SKM-1 treated with dmso at 0.1 percent for 144 hours (cell line): ENCODE data around the gene AP2S1.
A peak's percentile ranks its signal among the peaks of the same experiment; 100 is the strongest.
"Not testable (repeated sequence)": the region's sequence is repeated elsewhere in the genome, so short reads cannot be mapped to it uniquely, and the experiment has no call there.

Experiments used
- DNase-seq: peaks from one replicate; lab custom pipeline; 2025; ENCODE audit not compliant: unreplicated experiment; lab: John Stamatoyannopoulos, UW

The AP2S1 gene

GRCh38 chr19:46868025-46868802 is 17.6 kb upstream of the AP2S1 start:
- DNase-seq, result no peak

DNA sequence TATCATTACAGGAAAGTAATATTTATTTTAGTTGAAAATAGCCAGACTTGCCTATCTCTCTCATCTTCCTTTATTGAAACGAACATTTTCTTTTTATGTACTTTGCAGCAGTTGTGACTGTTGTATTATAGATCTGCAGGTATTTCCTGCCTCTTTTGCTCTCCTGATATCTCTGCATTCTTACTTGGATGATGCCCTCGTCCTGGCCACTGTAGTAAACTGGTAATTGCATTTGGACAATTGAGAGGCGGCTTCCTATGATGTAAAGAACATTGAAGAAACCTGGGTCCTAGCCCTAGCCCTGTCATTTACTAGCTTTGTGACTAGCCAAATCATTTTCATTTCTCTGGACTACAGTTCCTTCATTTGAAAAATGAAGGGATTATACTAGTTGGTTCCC is 16.5 kb upstream of the AP2S1 start:
- no peak for DNase-seq

GRCh38 chr19:46866407-46867136 is 15.9 kb upstream of the AP2S1 start:
- DNase-seq, result no peak

GRCh38 chr19:46863818-46864629 is 13.4 kb upstream of the AP2S1 start:
- no peak for DNase-seq

GRCh38 chr19:46862974-46863632 is 12.5 kb upstream of the AP2S1 start:
- DNase-seq, result no peak

- DNase-seq, result no peak
Observed at GRCh38 chr19:46862503-46862834, 11.8 kb upstream of the AP2S1 start.

GRCh38 chr19:46861691-46862502 is 11.3 kb upstream of the AP2S1 start:
- DNase-seq, result no peak

GRCh38 chr19:46860846-46861690 is 10.4 kb upstream of the AP2S1 start, which contains the start of gene ARHGAP35:
Gene ARHGAP35 (plus strand): TSS chr19:46860997. CDS start chr19:46918676, 57,679 bp downstream.
- no peak for DNase-seq

DNA sequence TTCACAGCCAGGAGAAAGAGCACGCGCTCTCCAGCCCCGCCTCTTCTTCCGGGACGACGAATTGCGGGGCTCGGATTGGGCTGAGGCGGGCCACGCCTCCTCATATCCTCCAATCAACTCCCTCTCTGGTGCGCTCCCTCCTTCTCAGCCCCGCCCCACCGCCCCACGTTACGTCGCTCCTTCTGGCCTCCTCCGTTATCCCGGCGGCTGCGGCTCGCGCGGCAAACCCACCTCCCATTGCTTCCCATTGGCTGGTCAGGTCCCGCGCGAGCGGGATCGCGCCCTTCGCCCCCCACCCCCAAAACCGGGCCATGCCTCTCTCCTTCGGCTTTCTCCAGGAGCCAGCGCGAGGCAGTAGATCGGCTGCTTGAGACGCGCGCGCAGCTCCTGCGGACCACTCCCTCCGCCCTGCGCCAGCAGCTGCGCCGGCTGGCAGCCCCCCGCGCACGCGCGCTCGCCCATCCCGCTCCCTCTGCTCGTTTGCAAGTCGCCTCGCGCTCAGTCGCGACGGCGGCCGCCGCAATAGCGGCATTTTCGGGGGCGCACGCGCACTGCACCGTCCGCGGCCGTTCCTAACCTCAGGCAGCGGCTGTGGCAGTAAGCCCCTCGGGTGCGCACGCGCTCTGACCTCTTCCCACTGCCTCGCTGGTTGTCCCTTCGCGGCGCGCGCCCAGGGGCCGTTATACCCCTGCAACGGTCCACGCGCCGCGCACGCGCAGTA is 9.6 kb upstream of the AP2S1 start:
- DNase-seq, result peak; percentile 84

GRCh38 chr19:46859637-46860124 is 9.0 kb upstream of the AP2S1 start:
- no peak for DNase-seq

DNA sequence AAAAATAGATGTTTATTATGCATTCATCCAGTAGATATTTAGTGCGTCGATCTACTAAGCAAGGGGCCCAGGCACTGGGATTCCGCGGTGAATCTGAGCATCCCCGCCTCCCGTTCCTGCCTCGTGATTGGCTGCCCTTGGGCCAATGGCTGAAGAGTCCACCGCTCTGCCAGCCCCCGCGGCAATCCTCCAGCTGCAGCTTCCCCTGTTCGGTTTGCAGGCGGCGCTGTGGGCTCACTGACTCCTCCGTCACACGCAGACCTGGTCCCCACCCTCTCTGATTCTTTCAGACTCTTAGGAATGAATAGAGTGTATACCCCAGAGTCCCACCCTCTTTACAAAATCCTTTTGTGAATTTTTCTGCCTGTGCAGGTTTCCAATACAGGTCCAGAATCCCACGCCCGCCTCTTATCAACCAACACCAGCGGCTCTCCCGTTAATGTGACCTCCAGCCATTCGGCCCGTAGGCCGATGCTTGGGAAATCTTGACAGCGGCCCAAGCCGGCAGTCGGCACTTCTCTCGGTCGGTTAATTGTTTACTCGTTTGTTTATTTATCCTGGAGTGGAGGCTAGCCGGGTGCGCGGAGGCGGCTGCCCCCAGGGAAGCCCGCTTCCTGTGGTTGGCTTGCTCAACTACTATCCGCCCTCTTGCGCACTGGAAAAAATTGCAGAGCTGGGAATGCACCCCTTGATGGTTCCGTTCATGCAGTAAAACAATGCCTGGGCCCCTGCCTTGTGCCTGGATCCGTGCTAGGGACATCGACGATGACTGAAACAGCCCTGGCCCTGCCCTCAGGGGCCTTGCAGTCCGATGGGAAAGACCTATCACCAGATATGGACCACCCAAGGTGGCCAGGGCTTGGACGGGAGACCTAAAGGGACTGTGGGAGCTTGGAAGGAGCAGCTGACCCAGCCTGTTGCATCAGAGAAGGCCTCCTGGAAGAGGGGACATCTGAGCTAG is 5.7 kb upstream of the AP2S1 start:
- DNase-seq, result peak; percentile 65

DNA sequence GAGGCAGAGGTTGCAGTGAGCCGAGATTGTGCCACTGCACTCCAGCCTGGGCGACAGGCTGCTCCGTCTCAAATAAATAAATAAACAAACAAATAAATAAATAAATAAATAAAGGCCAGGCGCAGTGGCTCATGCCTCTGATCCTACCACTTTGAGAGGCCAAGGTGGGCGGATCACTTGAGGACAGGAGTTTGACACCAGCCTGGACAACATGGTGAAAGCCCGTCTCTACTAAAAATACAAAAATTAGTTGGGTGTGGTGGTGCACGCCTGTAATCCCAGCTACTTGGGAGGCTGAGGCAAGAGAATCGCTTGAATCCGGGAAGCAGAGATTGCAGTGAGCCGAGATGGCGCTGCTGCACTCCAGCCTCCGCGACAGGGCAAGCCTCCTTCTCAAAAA is 4.1 kb upstream of the AP2S1 start:
- not testable (repeated sequence) for DNase-seq

DNA sequence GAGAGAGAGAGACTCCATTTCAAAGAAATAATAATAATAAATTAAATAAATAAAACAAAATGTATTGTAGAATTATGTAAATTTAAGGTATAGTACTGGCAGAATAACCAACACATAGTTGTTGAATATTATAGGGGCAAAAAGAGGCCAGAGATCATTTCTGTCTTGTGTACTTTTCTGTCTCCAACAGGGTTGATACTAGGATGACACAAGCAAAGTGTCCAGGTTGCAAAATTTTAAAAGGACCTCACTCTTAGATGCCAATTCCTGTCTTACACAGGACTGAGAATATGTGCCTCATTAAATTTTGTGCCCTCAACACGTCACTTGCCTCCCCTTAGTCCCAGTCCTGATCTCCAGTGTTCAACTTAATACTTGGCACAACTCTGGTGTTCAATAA is 2.2 kb upstream of the AP2S1 start:
- no peak for DNase-seq

DNA sequence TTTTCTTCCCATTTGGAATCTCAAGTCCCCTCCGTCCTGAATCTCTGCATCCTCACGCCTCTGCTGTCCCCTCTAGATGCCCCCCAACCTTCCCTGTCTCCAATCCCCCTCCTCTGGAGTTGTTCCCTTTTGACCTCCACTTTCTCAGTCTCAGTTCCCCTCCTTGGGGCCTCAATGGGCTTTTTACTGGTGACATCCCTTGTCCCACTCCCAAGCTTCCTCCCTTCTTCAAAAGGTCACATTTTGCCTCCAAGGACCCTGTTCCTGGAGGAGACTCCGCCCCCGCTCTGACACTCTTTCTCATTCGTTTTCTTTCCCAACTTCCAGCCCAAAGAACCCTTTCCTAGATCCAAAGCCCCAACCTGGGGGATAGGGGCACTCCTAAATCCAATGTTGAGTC is 1.0 kb downstream of the AP2S1 start:
- DNase-seq, result no peak

DNA sequence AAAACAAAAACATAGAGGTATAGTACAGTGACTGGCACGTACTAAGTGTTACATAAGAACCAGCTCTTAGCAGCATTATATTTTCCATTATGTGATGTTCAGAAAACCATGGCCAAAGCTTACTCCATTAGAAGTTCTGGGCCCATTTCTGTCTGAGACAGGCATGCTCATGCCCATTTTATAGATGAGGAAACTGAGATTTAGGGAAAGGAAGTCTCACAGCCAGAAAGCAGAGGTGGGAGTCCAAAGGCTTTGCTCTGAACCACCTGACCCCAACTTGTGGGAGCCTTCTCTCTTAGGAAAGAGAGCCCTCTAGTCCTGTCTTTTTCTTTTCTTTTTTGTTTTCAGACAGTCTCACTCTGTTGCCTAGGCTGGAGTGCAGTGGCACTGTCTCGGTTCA is 2.3 kb downstream of the AP2S1 start:
- DNase-seq, result no peak

DNA sequence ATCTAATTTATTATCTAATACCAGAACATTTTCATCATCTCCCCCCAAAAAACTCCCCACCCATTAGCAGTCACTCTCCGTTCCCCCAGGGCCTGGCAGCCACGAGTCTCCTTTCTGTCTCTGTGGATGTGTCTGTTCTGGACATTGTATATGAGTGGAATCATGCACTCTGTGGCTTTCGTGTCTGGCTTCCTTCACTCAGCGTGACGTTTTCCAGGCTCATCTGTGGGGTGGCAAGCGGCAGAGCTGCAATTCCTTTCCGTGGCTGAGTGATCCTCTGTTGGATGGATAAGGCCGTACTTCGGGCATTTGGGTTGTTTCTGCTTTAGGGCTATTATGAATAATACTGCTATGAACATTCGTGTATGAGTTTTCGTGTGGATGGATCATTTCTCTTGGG is 3.1 kb downstream of the AP2S1 start:
- DNase-seq, result no peak

DNA sequence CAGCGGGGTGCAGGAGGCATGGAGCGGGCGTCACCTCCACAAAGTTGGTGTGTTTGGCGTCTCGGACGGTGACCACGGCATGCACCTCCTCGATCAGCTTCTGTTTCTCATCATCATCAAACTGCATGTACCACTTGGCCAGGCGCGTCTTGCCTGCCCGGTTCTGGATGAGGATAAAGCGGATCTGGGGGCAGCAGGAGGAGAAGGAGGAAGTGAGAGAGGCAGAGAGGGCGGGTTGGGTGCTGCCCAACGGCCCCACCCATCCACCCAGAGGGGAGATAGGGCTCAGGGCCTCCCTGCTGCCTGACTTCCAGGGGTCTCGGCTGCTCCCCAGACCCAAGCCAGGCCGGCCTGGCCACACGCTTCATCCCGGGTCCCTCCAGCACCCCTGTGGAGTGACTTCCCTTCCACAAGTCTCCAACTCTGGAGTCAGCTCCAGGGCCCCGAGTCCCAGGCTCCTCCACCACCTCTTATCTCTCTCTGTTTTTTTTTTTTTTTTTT is 4.6 kb downstream of the AP2S1 start:
- DNase-seq, result no peak
